CD14-positive monocyte (primary cell): Measurements from ENCODE around the gene MST1R. TPM values are rescaled to one million over a fixed set of nuclear protein-coding genes. Genes with fewer than 3 reads are reported as not detected.
A peak's percentile ranks its signal among the peaks of the same experiment; 100 is the strongest.

ENCODE experiments used
- DNase-seq, 3 donors: peaks; one replicate each; pipeline ENCODE4 v3.0.0-alpha.2; 2011 to 2022
- H2AFZ ChIP-seq: 2 replicates; pipeline ENCODE4 v1.6.0; 2012; ENCODE audit warnings: mild to moderate bottlenecking, low read depth, low read length, inconsistent platforms; ENCODE audit not compliant: insufficient read depth, poor library complexity, severe bottlenecking
- H3K27ac ChIP-seq, 2 donors: 1 replicate in 1 of 2; 2 replicates in 1 of 2; pipeline ENCODE4 v1.5.1; 2012 to 2013; ENCODE audit warnings: low read length in 2 of 2, control low read depth in 1 of 2, inconsistent platforms in 1 of 2, low read depth in 1 of 2, mild to moderate bottlenecking in 1 of 2
- H3K27me3 ChIP-seq, 2 donors: one replicate each; pipeline versions ENCODE4 v1.6.0 to v1.6.1; 2011 to 2013; ENCODE audit warnings: low read length in 2 of 2; ENCODE audit not compliant: control insufficient read depth in 2 of 2, insufficient read depth in 2 of 2
- H3K36me3 ChIP-seq, 2 donors: replicated peaks in 1 of 2; 1 replicate in 1 of 2; 2 replicates in 1 of 2; pipeline versions ENCODE4 v1.5.1 to v1.6.1; 2012 to 2013; ENCODE audit warnings: low read length in 2 of 2, control low read depth in 1 of 2, inconsistent platforms in 1 of 2, mild to moderate bottlenecking in 1 of 2; ENCODE audit not compliant: insufficient read depth in 2 of 2, control insufficient read depth in 1 of 2
- H3K4me1 ChIP-seq, 2 donors: 1 replicate in 1 of 2; 2 replicates in 1 of 2; pipeline versions ENCODE4 v1.5.1 to v1.6.1; 2012 to 2013; ENCODE audit warnings: low read length in 2 of 2, control low read depth in 1 of 2, inconsistent platforms in 1 of 2, mild to moderate bottlenecking in 1 of 2, moderate library complexity in 1 of 2; ENCODE audit not compliant: insufficient read depth in 2 of 2, control insufficient read depth in 1 of 2
- H3K4me2 ChIP-seq: replicated peaks from 2 replicates; pipeline ENCODE3; 2012; ENCODE audit warnings: low read length, moderate library complexity, mild to moderate bottlenecking; ENCODE audit not compliant: poor library complexity, severe bottlenecking; ENCODE audit errors: extremely low read depth
- H3K4me3 ChIP-seq, 3 experiments: fragments of 200-600 bp in 1 of 3; sonication (generic) in 1 of 3; replicated peaks in 1 of 3; 1 replicate in 2 of 3; 2 replicates in 1 of 3; pipeline ENCODE4 v1.5.1; 2011 to 2013; ENCODE audit warnings: low read length in 3 of 3, mild to moderate bottlenecking in 3 of 3, control low read depth in 2 of 3, low read depth in 2 of 3, inconsistent platforms in 1 of 3, moderate library complexity in 1 of 3
- H3K79me2 ChIP-seq: 2 replicates; pipeline ENCODE4 v1.6.0; 2012; ENCODE audit warnings: mild to moderate bottlenecking, control low read depth, inconsistent platforms, low read length, moderate library complexity; ENCODE audit not compliant: insufficient read depth
- H3K9ac ChIP-seq: 2 replicates; pipeline ENCODE4 v1.6.0; 2017; ENCODE audit warnings: low read length, mild to moderate bottlenecking; ENCODE audit not compliant: insufficient read depth, poor library complexity, severe bottlenecking
- H3K9me3 ChIP-seq, 2 donors: replicated peaks in 1 of 2; 1 replicate in 1 of 2; 2 replicates in 1 of 2; pipeline versions ENCODE4 v1.5.1 to v1.6.1; 2012 to 2013; ENCODE audit warnings: low read length in 2 of 2, control low read depth in 1 of 2; ENCODE audit not compliant: control insufficient read depth in 1 of 2, insufficient read depth in 1 of 2
- H4K20me1 ChIP-seq: 2 replicates; pipeline ENCODE4 v1.6.0; 2012; ENCODE audit warnings: mild to moderate bottlenecking, low read length, control low read depth, moderate library complexity; ENCODE audit not compliant: insufficient read depth
- H3K27ac Mint-ChIP-seq, 7 donors: one replicate each; pipeline ENCODE4 v1.8.0; 2020; ENCODE audit warnings: mild to moderate bottlenecking in 7 of 7, mixed read lengths in 7 of 7, moderate library complexity in 6 of 7, inconsistent platforms in 2 of 7
- H3K27me3 Mint-ChIP-seq, 3 donors: one replicate each; pipeline ENCODE4 v1.8.0; 2021 to 2022; ENCODE audit warnings: low read depth in 3 of 3, mild to moderate bottlenecking in 3 of 3, mixed read lengths in 3 of 3, moderate library complexity in 3 of 3, inconsistent platforms in 1 of 3
- H3K36me3 Mint-ChIP-seq, 2 donors: one replicate each; pipeline ENCODE4 v1.8.0; 2020; ENCODE audit warnings: mixed read lengths in 2 of 2, inconsistent platforms in 1 of 2, mild to moderate bottlenecking in 1 of 2
- H3K4me1 Mint-ChIP-seq: one replicate; pipeline ENCODE4 v1.8.0; 2020; ENCODE audit warnings: mild to moderate bottlenecking, mixed read lengths
- H3K4me3 Mint-ChIP-seq, 2 donors: one replicate each; pipeline ENCODE4 v1.8.0; 2020; ENCODE audit warnings: mild to moderate bottlenecking in 2 of 2, mixed read lengths in 2 of 2, moderate library complexity in 1 of 2
- H3K9me3 Mint-ChIP-seq, 7 donors: one replicate each; pipeline ENCODE4 v1.8.0; 2020 to 2022; ENCODE audit warnings: mixed read lengths in 7 of 7, mild to moderate bottlenecking in 6 of 7, moderate library complexity in 6 of 7, inconsistent platforms in 2 of 7
- WGBS: methylation state at CpG from one replicate; pipeline ENCODE4 v1.1.5; 2013; ENCODE audit warnings: missing lambda C conversion rate; ENCODE audit not compliant: insufficient coverage; 5-methylcytosine and 5-hydroxymethylcytosine counted together
- intact Hi-C, 2 donors: fragments of 100-400 bp; cut with micrococcal nuclease; formaldehyde crosslinking; loops; one replicate each; pipeline versions ENCODE4 v1.15.0 to v1.15.1; 2023
- polyA plus RNA-seq, 3 donors: library from polyadenylated mRNA; depleted of rRNA in 1 of 3; unstranded in 2 of 3; stranded (reverse) in 1 of 3; fragments of 300-500 nt in 2 of 3; fragments of >200 nt in 1 of 3; fragmentation: Illumina TruSeq in 2 of 3; gene quantifications; 1 replicate in 2 of 3; 2 replicates in 1 of 3; pipeline ENCODE4 v1.2.3, GENCODE V29; 2012 to 2021
- TF ChIP-seq, protein P1 (sequence below): fragments of 200-600 bp; IDR thresholded peaks from one replicate; pipeline ENCODE4 v1.8.0; 2022; ENCODE audit warnings: antibody characterized with exemption, mild to moderate bottlenecking

MST1R gene
- polyA plus RNA-seq, 3 donors, result 0.25 TPM; not detected in 2

DNA sequence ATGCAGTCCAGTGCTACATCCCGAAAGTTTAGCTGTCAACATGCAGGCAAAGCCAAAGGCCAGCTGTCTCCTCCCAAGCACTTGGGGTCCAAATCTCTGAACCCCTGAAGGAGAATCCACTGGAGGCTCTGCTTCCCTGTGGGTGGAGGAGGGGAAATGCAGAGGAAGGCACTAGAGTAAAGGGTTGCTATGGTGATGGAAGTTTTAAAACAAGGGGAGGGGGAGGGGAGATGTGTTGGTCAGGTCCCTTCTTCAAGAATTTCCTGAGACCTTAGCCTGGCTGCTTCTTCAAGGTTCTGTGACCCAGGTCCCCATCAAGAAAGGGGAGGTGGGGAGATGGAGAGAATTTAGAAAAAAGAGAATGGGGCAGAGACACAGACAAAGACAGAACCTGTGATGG is 36.3 kb downstream of the MST1R start:
- no peaks in the 10 kb centered on the region for H3K36me3 Mint-ChIP-seq
- peaks cover 34 to 77% (median 57%) of the 10 kb centered on the region in 3 donors for H3K27me3 Mint-ChIP-seq
- WGBS, result no CpG with 5 or more reads among the region's 1 CpG

DNA sequence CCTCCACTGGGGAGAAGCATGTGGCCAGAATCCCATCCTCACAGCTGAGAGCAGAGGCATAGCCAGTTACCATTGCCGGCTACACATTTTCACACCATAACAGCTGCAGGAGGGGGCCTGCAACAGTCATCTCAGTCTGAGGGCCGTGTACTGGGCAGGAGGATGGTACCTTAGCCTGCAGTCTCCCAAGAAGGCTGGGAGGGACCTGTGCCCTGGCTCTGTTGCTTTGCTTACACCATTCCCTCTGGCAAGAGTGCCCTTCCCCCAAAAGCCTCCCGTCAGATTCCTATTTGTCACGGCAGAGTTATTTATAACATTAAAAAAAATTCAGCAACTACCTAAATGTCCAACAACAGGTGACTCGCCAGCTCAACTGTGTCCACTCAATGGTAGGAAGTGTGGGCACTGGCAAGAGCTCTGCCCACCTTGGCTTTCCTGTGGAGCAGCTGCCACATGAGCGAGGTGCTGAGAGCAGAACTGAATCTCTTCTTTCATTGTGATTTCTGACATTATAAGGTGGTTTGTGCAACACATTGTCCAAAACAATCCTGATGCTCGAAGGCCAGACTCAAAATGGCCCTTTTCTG is 38.4 kb downstream of the MST1R start:
- Mint-ChIP-seq H3K27ac (peak overlapping the region in 1 of 7 donors; percentile 63), H3K36me3 (no peaks in the 10 kb centered on the region), H3K4me1 (peaks cover 5% of the 10 kb centered on the region)

More for the DNA sequence above, 36.3 kb downstream of the MST1R start:
- H2AFZ ChIP-seq, result no peak overlapping the region
- H3K9me3 ChIP-seq, result no peaks in the 10 kb centered on the region
- H3K36me3 ChIP-seq, result no peaks in the 10 kb centered on the region
- intact Hi-C loops, result no loop called here
- no peak overlapping the region for H3K27ac Mint-ChIP-seq
- no peak overlapping the region for H3K27ac ChIP-seq
- no peak overlapping the region for H3K4me3 Mint-ChIP-seq
- no peaks in the 10 kb centered on the region for H3K79me2 ChIP-seq
- H3K4me1 ChIP-seq, result peaks cover 3 to 12% of the 10 kb centered on the region in 2 donors
- peaks cover 14 to 57% of the 10 kb centered on the region in 2 donors for H3K27me3 ChIP-seq
- DNase-seq, result no peak
- no peak overlapping the region for H3K4me3 ChIP-seq
- H4K20me1 ChIP-seq, result no peaks in the 10 kb centered on the region
- H3K9ac ChIP-seq, result no peak overlapping the region
- H3K4me2 ChIP-seq, result no peak overlapping the region
- peaks cover 0 to 10% (median 3%) of the 10 kb centered on the region in 7 donors for H3K9me3 Mint-ChIP-seq
- H3K4me1 Mint-ChIP-seq, result peaks cover 5% of the 10 kb centered on the region
- TF ChIP-seq, protein P1, sequence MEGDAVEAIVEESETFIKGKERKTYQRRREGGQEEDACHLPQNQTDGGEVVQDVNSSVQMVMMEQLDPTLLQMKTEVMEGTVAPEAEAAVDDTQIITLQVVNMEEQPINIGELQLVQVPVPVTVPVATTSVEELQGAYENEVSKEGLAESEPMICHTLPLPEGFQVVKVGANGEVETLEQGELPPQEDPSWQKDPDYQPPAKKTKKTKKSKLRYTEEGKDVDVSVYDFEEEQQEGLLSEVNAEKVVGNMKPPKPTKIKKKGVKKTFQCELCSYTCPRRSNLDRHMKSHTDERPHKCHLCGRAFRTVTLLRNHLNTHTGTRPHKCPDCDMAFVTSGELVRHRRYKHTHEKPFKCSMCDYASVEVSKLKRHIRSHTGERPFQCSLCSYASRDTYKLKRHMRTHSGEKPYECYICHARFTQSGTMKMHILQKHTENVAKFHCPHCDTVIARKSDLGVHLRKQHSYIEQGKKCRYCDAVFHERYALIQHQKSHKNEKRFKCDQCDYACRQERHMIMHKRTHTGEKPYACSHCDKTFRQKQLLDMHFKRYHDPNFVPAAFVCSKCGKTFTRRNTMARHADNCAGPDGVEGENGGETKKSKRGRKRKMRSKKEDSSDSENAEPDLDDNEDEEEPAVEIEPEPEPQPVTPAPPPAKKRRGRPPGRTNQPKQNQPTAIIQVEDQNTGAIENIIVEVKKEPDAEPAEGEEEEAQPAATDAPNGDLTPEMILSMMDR, result no peak

More for the DNA sequence above, 38.4 kb downstream of the MST1R start:
- no peak overlapping the region for H3K27ac ChIP-seq
- Mint-ChIP-seq H3K9me3 (peaks cover 0 to 15% (median 3%) of the 10 kb centered on the region in 7 donors), H3K27me3 (peaks cover 31 to 71% (median 49%) of the 10 kb centered on the region in 3 donors), H3K4me3 (no peak overlapping the region)
- TF ChIP-seq, protein P1, result no peak
- H3K4me2 ChIP-seq, result no peak overlapping the region
- no peaks in the 10 kb centered on the region for H3K36me3 ChIP-seq
- H4K20me1 ChIP-seq, result no peaks in the 10 kb centered on the region
- H3K79me2 ChIP-seq, result no peaks in the 10 kb centered on the region
- 80% methylated on average over 1 of the region's 7 CpGs for WGBS
- peaks cover 14 to 46% of the 10 kb centered on the region in 2 donors for H3K27me3 ChIP-seq
- intact Hi-C loops, result no loop called here
- H3K9ac ChIP-seq, result no peak overlapping the region
- H2AFZ ChIP-seq, result no peak overlapping the region
- peaks cover 3 to 12% of the 10 kb centered on the region in 2 donors for H3K4me1 ChIP-seq
- DNase-seq, result no peak
- no peaks in the 10 kb centered on the region for H3K9me3 ChIP-seq
- no peak overlapping the region for H3K4me3 ChIP-seq
